NCI-H146 treated with DMSO at 0.1 percent for 48 hours (cell line): ENCODE results near the gene CCT6B.
"Not testable (repeated sequence)": the region's sequence is repeated elsewhere in the genome, so short reads cannot be mapped to it uniquely, and the experiment has no call there.

ENCODE experiments used
- DNase-seq: peaks from one replicate; lab custom pipeline; 2025; ENCODE audit not compliant: unreplicated experiment; lab: John Stamatoyannopoulos, UW

The CCT6B gene

GRCh38 chr17:34961093-34961911 lies at the start of gene CCT6B, which contains the start of gene ZNF830:
Gene CCT6B (minus strand): TSS chr17:34961460. CDS start chr17:34961393, 67 bp downstream.
Gene ZNF830 (plus strand): TSS chr17:34961540. CDS start chr17:34961567, 27 bp downstream.
- peak; percentile 75 for DNase-seq

- no peak for DNase-seq
These were observed 48.8 kb upstream of the CCT6B start for GRCh38 chr17:35010093-35010492.

- DNase-seq = no peak
These were observed 45.7 kb upstream of the CCT6B start for GRCh38 chr17:35006961-35007360.

- no peak for DNase-seq
These were observed 45.1 kb upstream of the CCT6B start for GRCh38 chr17:35006345-35006744.

- DNase-seq = no peak
These were observed 42.5 kb upstream of the CCT6B start for GRCh38 chr17:35003778-35004177.

- no peak for DNase-seq
These were observed 41.8 kb upstream of the CCT6B start for GRCh38 chr17:35002876-35003551.

GRCh38 chr17:35001549-35001948 lies 40.3 kb upstream of the CCT6B start:
- no peak for DNase-seq

- not testable (repeated sequence) for DNase-seq
These were observed 39.7 kb upstream of the CCT6B start for GRCh38 chr17:35000965-35001364.

GRCh38 chr17:34999456-34999855 lies 38.2 kb upstream of the CCT6B start:
- DNase-seq = no peak

GRCh38 chr17:34998205-34998604 lies 36.9 kb upstream of the CCT6B start:
- peak; percentile 28 for DNase-seq

GRCh38 chr17:34997355-34997862 lies 36.1 kb upstream of the CCT6B start:
- DNase-seq = no peak

- DNase-seq = no peak
These were observed 35.4 kb upstream of the CCT6B start for GRCh38 chr17:34996422-34997285.

GRCh38 chr17:34993031-34993430 lies 31.8 kb upstream of the CCT6B start:
- DNase-seq = no peak

GRCh38 chr17:34991606-34992005 lies 30.3 kb upstream of the CCT6B start:
- no peak for DNase-seq

- no peak for DNase-seq
These were observed 29.7 kb upstream of the CCT6B start for GRCh38 chr17:34990921-34991365.

- DNase-seq = no peak
These were observed 28.2 kb upstream of the CCT6B start for GRCh38 chr17:34989473-34989872.

GRCh38 chr17:34988644-34989043 lies 27.4 kb upstream of the CCT6B start:
- no peak for DNase-seq

- DNase-seq = no peak
These were observed 26.0 kb upstream of the CCT6B start for GRCh38 chr17:34987232-34987631.

- peak; percentile 72 for DNase-seq
These were observed 20.4 kb upstream of the CCT6B start for GRCh38 chr17:34981538-34982241.
